HepG2 (cell line): ENCODE results near the gene VWA1. TPM values are rescaled to one million over a fixed set of nuclear protein-coding genes. Genes with fewer than 3 reads are reported as not detected.

ENCODE experiments used
- AFF4 ChIP-seq: sonication (generic); formaldehyde crosslinking; IDR thresholded peaks from 2 replicates; pipeline ENCODE4 v1.4.0; 2020; ENCODE audit warnings: missing genetic modification reagents
- ATF4 ChIP-seq, 2 experiments: fragments of 450-650 bp in 1 of 2; sonication (generic) in 1 of 2; formaldehyde crosslinking; IDR thresholded peaks; 2 replicates each; pipeline versions ENCODE4 v1.5.0 to v1.8.0; 2020 to 2022; ENCODE audit warnings: mild to moderate bottlenecking in 1 of 2, missing genetic modification reagents in 1 of 2
- CSRNP1 ChIP-seq: sonication (generic); formaldehyde crosslinking; IDR thresholded peaks from 2 replicates; pipeline ENCODE4 v1.8.1; 2023; ENCODE audit warnings: mild to moderate bottlenecking, missing genetic modification reagents
- MEIS2 ChIP-seq: sonication (generic); formaldehyde crosslinking; IDR thresholded peaks from 2 replicates; pipeline ENCODE4 v1.9.0; 2021; ENCODE audit warnings: mild to moderate bottlenecking, missing genetic modification reagents
- NFE2L1 ChIP-seq: sonication (generic); formaldehyde crosslinking; IDR thresholded peaks from 2 replicates; pipeline ENCODE4 v1.4.0; 2020; ENCODE audit warnings: missing genetic modification reagents, mild to moderate bottlenecking, borderline replicate concordance
- NFKBIZ ChIP-seq: IDR thresholded peaks from 2 replicates; pipeline ENCODE4 v1.6.1; 2018; ENCODE audit warnings: missing genetic modification reagents, missing compliant biosample characterization
- STAT6 ChIP-seq: sonication (generic); formaldehyde crosslinking; IDR thresholded peaks from 2 replicates; pipeline ENCODE4 v1.4.0; 2020; ENCODE audit warnings: missing genetic modification reagents, mild to moderate bottlenecking, borderline replicate concordance
- TSC22D2 ChIP-seq: sonication (generic); formaldehyde crosslinking; IDR thresholded peaks from 2 replicates; pipeline ENCODE4 v1.5.1; 2020; ENCODE audit warnings: missing genetic modification reagents, mild to moderate bottlenecking, borderline replicate concordance
- U2AF1 ChIP-seq: fragments of 200-400 bp; formaldehyde crosslinking; optimal IDR thresholded peaks from 2 replicates; pipeline ENCODE3; 2017; ENCODE audit warnings: mild to moderate bottlenecking, low read depth, low read length
- ZNF253 ChIP-seq: sonication (generic); formaldehyde crosslinking; IDR thresholded peaks from 2 replicates; pipeline ENCODE4 v1.8.0; 2022; ENCODE audit warnings: mild to moderate bottlenecking, missing genetic modification reagents, borderline replicate concordance
- ZNF264 ChIP-seq: sonication (generic); formaldehyde crosslinking; IDR thresholded peaks from 2 replicates; pipeline ENCODE4 v1.4.0; 2020; ENCODE audit warnings: missing genetic modification reagents
- ZNF619 ChIP-seq: sonication (generic); formaldehyde crosslinking; IDR thresholded peaks from 2 replicates; pipeline ENCODE4 v1.4.0; 2020; ENCODE audit warnings: mild to moderate bottlenecking, missing genetic modification reagents
- polyA plus RNA-seq, 8 experiments: library from polyadenylated mRNA; depleted of rRNA in 3 of 8; stranded (reverse) in 7 of 8; unstranded in 1 of 8; fragments of >200 nt; fragmentation: Illumina TruSeq in 4 of 8; extraction: Trizol in 4 of 8; gene quantifications; 2 replicates each; pipeline versions ENCODE4 v1.2.1 to v1.2.3, GENCODE V29; 2011 to 2016; ENCODE audit warnings: low read depth in 4 of 8, missing spikeins in 1 of 8, mixed read lengths in 1 of 8; ENCODE audit not compliant: insufficient read depth in 1 of 8
- total RNA-seq, 5 experiments: library from RNA; depleted of rRNA; stranded (reverse); fragments of >200 nt; fragmentation: Illumina TruSeq; extraction: Trizol; gene quantifications; 2 replicates each; pipeline ENCODE4 v1.2.3, GENCODE V29; 2016; ENCODE audit warnings: low read depth in 1 of 5

VWA1 gene
- total and polyA plus RNA-seq, 2 of the 13 experiments (the other 11 are each of a cell fraction or from before 2014, with no cell fraction given): 40.9 to 57.5 TPM

GRCh38 chr1:1430114-1430982 lies 5.1 kb upstream of the VWA1 start (continued):
- no peak for TF ChIP-seq ATF4 (CRISPR knock-in tag; IDR thresholded peaks at IDR 0.05)
- TF ChIP-seq ZNF253 (CRISPR knock-in tag): peak; percentile 63; the same call in 1 of the 2 replicates
- 0 out of 2 replicates have a peak, but pooled peaks have one; percentile 30 for TF ChIP-seq NFKBIZ
- peak; percentile 33; the same call in 1 of the 2 replicates for TF ChIP-seq ZNF264 (CRISPR knock-in tag)
- TF ChIP-seq U2AF1: no peak
- no peak for TF ChIP-seq TSC22D2
- peak; percentile 20; the same call in 1 of the 2 replicates for TF ChIP-seq MEIS2
- TF ChIP-seq NFE2L1 (CRISPR knock-in tag): peak; percentile 55; the same call in 1 of the 2 replicates
- 0 out of 2 replicates have a peak, but pooled peaks have one; percentile 46 for TF ChIP-seq AFF4 (CRISPR knock-in tag)
- peak; percentile 18; the same call in 1 of the 2 replicates for TF ChIP-seq ZNF619 (CRISPR knock-in tag)
- peak; percentile 33; the same call in 1 of the 2 replicates for TF ChIP-seq CSRNP1 (CRISPR knock-in tag)
- peak; percentile 29; the same call in 1 of the 2 replicates for TF ChIP-seq STAT6 (CRISPR knock-in tag)
